Aorta (tissue), 5 donors: ENCODE data around the gene LMO7. TPM values are rescaled to one million over a fixed set of nuclear protein-coding genes. Genes with fewer than 3 reads are reported as not detected.

ENCODE experiments used
- ATAC-seq: fragments of 200-7000 bp; cut with Tn5 transposase; one replicate; pipeline ENCODE4 v1.9.1; 2022; ENCODE audit warnings: moderate library complexity; ENCODE audit not compliant: low FRiP score
- DNase-seq, 2 donors: peaks; one replicate each; pipeline ENCODE4 v3.0.0-alpha.2; 2020
- H3K27ac ChIP-seq, 2 donors: one replicate each; pipeline ENCODE4 v1.5.1; 2013; ENCODE audit warnings: low read length in 2 of 2, mild to moderate bottlenecking in 2 of 2, moderate library complexity in 2 of 2, control low read depth in 1 of 2, inconsistent platforms in 1 of 2, low read depth in 1 of 2
- H3K27me3 ChIP-seq, 2 donors: one replicate each; pipeline ENCODE4 v1.6.1; 2013; ENCODE audit warnings: control low read depth in 1 of 2, low read length in 1 of 2, mild to moderate bottlenecking in 1 of 2, moderate library complexity in 1 of 2; ENCODE audit not compliant: insufficient read depth in 2 of 2, control insufficient read depth in 1 of 2
- H3K36me3 ChIP-seq, 2 donors: one replicate each; pipeline ENCODE4 v1.6.1; 2013; ENCODE audit warnings: control low read depth in 1 of 2, low read length in 1 of 2, mild to moderate bottlenecking in 1 of 2; ENCODE audit not compliant: insufficient read depth in 2 of 2, control insufficient read depth in 1 of 2
- H3K4me1 ChIP-seq, 2 donors: one replicate each; pipeline ENCODE4 v1.6.1; 2013; ENCODE audit warnings: low read length in 2 of 2, control low read depth in 1 of 2, mild to moderate bottlenecking in 1 of 2, moderate library complexity in 1 of 2; ENCODE audit not compliant: insufficient read depth in 2 of 2, control insufficient read depth in 1 of 2
- H3K4me3 ChIP-seq, 2 donors: one replicate each; pipeline ENCODE4 v1.5.1; 2013; ENCODE audit warnings: low read length in 2 of 2, control low read depth in 1 of 2, mild to moderate bottlenecking in 1 of 2
- H3K9me3 ChIP-seq: one replicate; pipeline ENCODE4 v1.6.1; 2013; ENCODE audit warnings: mild to moderate bottlenecking, low read length; ENCODE audit not compliant: control insufficient read depth
- WGBS, 2 donors: extraction: QIAGEN DNeasy Blood & Tissue Kit; methylation state at CpG; one replicate each; pipeline ENCODE4 v1.1.7; 2013; 5-methylcytosine and 5-hydroxymethylcytosine counted together
- intact Hi-C, 2 donors: fragments of 100-400 bp; cut with DNase I; formaldehyde crosslinking; loops; one replicate each; pipeline versions ENCODE4 v1.14.2 to v1.15.0; 2022
- polyA plus RNA-seq, 2 donors: library from polyadenylated mRNA; stranded (reverse); fragments of 200-250 nt; gene quantifications; one replicate each; pipeline ENCODE4 v1.2.3, GENCODE V29; 2013
- total RNA-seq, 2 donors: library from RNA; stranded (reverse); fragmentation: NEBNext Ultra II Directional; extraction: Animal tissue kit (Norgen Biotek cat#: 25700); gene quantifications; one replicate each; pipeline ENCODE4 v1.2.1, GENCODE V29; 2021
- donor health status: healthy with polysubstance abuse.
- donor health status: Bipolar disorder and iron deficiency.
- donor health status: DM: no; HTN: no; CAD: no.
- donor health status: DM: no; HTN: no; CAD: no.
- donor health status: DM: yes; HTN: yes; CAD: no.

LMO7 gene
- total and polyA plus RNA-seq, 4 donors = 31.7 to 76.8 (median 55.9) TPM

DNA sequence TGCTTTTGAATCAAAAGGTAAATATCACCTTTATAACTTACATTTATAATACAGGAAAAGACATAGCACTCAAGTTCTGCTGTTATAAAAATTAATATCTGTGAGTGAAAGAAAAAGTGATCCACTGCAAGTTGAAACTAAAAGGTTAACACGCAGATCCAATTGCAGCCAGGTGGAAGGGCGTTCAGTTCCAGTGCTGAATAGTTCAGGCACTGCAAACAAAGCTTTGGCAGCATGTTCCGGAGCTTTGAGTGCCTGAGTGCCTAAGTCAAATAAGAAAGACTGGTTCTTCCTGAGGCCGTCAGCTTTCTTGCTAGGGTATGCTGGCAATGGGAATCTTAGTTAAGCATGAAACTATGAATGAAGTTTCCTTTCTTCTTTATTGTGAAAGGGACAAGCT lies 200.3 kb downstream of the LMO7 start:
- no peak overlapping the region for H3K27ac ChIP-seq
- intact Hi-C loops = no loop called here
- no peaks in the 10 kb centered on the region for H3K4me1 ChIP-seq
- no peak overlapping the region for H3K4me3 ChIP-seq
- H3K36me3 ChIP-seq = peaks cover under 1 to 6% of the 10 kb centered on the region in 2 donors
- H3K9me3 ChIP-seq = no peaks in the 10 kb centered on the region
- WGBS, 2 donors = 62 to 80% methylated on average over 4 of the region's 4 CpGs
- DNase-seq (no peak), ATAC-seq (no peak)
- H3K27me3 ChIP-seq = no peaks in the 10 kb centered on the region

DNA sequence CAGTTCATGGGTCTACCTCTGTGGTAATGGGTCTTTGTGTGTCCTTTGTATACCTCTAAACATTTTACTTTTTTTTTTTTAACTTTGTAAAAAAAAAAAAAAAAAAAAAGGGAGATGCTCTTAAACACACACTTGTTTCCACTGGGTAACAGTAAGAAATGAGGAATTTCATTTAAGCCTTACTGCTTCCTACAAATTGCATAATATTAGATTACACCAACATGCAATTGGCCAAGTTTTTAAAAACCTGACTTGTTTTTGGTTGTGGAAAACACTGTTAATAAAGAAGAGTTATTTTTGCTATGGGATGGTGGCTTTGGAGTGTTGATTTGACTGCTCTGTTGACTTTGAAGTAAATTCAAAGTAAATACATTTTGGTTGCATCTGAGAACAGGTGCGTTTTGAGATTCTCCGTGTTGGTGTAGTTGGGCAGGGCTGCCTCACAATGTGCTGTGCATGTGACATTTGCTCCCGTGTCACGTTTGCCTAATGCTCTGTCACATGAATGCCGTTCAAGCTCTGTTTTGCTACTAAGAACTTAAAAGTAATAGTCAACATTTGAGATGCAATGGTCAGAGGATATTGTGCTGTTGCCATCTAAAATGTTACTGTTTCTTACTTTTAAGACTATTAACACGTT lies 202.4 kb downstream of the LMO7 start:
- DNase-seq (no peak), ATAC-seq (no peak)
- H3K4me1 ChIP-seq = no peaks in the 10 kb centered on the region
- no peaks in the 10 kb centered on the region for H3K27me3 ChIP-seq
- no peak overlapping the region for H3K27ac ChIP-seq
- whole genome bisulfite sequencing, 2 donors = 70 to 78% methylated on average over 6 of the region's 6 CpGs
- H3K9me3 ChIP-seq = no peaks in the 10 kb centered on the region
- intact Hi-C loops = no loop called here
- H3K4me3 ChIP-seq = no peak overlapping the region
- peaks cover 8 to 12% of the 10 kb centered on the region in 2 donors for H3K36me3 ChIP-seq

DNA sequence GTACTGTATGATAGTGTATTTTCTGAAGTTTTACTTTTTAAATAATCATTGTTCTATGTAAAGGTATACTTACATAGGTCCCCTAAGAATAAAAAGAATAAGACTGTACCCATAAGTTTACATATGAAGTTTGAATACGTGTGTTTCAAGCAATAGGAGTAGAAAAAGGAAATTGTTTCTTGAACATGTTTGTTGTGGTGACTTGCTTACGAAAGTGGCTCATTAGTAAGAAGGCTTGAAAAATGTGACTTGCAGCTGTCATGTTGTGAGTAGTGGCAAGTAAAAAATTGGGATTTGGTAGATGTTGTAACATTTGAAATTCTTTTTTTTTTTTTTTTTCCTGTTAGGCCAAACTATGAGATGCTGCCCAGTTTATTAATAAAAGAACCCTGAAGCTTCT lies 203.3 kb downstream of the LMO7 start:
- DNase-seq = no peak
- H3K27ac ChIP-seq = no peak overlapping the region
- H3K4me3 ChIP-seq = no peak overlapping the region
- no peaks in the 10 kb centered on the region for H3K4me1 ChIP-seq
- H3K27me3 ChIP-seq = no peaks in the 10 kb centered on the region
- intact Hi-C loops = no loop called here
- no peak for ATAC-seq
- 87 to 89% methylated on average over 2 of the region's 2 CpGs for WGBS, 2 donors
- peaks cover 8 to 12% of the 10 kb centered on the region in 2 donors for H3K36me3 ChIP-seq
- H3K9me3 ChIP-seq = no peaks in the 10 kb centered on the region

DNA sequence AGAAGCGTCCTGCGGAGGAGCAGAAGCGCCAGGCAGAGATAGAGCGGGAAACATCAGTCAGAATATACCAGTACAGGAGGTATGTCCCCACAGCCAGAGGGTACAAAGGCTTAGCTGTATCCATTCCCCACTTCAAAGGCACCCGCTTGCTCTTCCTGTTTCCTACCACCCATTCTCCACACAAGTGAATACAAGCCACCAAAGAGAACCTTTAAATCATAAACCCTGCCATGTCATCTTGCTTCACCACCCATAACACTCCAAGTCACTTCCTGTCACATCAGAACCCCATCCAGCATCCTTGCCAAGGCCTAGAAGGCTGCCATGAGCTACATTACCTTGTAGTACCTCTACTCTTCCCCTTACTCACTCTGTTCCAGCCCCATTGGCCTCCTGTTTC lies 205.8 kb downstream of the LMO7 start:
- ATAC-seq = no peak
- intact Hi-C loops = no loop called here

DNA sequence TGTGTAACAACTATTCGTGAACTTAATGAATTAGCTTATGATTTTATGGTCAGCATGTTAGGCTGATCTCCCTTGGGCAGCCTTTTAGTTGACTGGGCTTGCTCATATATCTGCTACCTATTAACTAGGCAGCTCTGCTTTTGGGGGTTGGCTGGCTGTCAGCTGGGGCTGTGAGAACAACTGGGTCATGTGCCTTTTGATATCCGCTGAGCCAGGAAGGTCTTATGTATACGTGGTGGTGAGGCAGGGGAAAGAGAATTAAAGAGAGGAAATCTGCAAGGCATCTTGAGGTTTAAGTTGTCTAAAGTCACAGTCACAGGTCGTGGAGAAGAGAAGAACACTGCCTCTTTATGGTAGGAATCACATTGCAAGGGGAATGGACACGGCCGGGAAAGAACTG lies 206.9 kb downstream of the LMO7 start:
- peaks cover 8 to 12% of the 10 kb centered on the region in 2 donors for H3K36me3 ChIP-seq
- ATAC-seq (no peak), DNase-seq (no peak)
- 88 to 90% methylated on average over 6 of the region's 6 CpGs for WGBS, 2 donors
- H3K4me3 ChIP-seq = no peak overlapping the region
- H3K9me3 ChIP-seq = no peaks in the 10 kb centered on the region
- intact Hi-C loops = no loop called here
- no peaks in the 10 kb centered on the region for H3K4me1 ChIP-seq
- H3K27me3 ChIP-seq = no peaks in the 10 kb centered on the region
- H3K27ac ChIP-seq = no peak overlapping the region

More for the DNA sequence above, 205.8 kb downstream of the LMO7 start:
- no peaks in the 10 kb centered on the region for H3K4me1 ChIP-seq
- no peak overlapping the region for H3K27ac ChIP-seq
- peaks cover 8 to 12% of the 10 kb centered on the region in 2 donors for H3K36me3 ChIP-seq
- no peak overlapping the region for H3K4me3 ChIP-seq
- 96 to 99% methylated on average over 5 of the region's 5 CpGs for WGBS, 2 donors
- no peaks in the 10 kb centered on the region for H3K27me3 ChIP-seq
- DNase-seq = no peak
- H3K9me3 ChIP-seq = no peaks in the 10 kb centered on the region

DNA sequence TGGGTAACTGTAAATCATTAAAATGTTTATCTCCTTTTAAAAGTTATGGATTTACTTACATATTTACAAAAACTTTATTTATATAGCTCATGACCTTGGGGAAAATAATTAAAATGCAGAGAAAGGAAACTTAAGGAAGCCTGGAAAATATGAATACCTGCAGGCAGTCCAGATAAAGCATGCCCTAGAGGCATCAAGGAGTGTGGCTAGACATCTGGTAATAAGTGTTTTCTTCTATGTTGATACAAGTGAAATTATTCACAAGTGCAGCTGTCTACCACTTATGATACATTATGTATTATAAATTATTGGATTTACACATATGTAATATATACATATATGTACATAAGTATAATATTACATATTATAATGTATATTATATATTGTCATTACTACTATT lies 207.9 kb downstream of the LMO7 start:
- intact Hi-C loops = no loop called here
- Histone ChIP-seq H3K36me3 (peaks cover 8 to 13% of the 10 kb centered on the region in 2 donors), H3K27ac (no peak overlapping the region), H3K4me3 (no peak overlapping the region), H3K4me1 (no peaks in the 10 kb centered on the region), H3K9me3 (no peaks in the 10 kb centered on the region), H3K27me3 (no peaks in the 10 kb centered on the region)
- no peak for ATAC-seq
- DNase-seq = no peak

DNA sequence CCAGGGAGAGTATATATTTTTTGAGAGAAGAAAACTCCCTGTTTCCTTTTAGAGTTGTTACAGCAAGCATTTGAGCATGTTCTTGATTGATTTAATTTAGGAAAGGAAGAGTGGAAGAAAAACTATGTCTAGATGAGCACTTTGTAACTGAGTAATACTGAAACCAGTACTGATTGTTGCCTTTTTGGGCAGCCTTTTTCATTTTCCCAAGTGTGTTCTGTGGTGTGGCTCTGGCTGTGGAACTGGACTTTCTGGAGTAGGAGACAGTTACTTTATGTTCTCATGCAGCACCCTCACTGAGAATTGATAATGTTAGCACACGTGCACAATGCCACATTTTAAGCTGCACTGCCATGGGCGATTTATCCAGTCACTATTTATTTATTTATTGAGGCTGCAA lies 211.5 kb downstream of the LMO7 start:
- Histone ChIP-seq H3K4me3 (no peak overlapping the region), H3K27me3 (no peaks in the 10 kb centered on the region), H3K4me1 (no peaks in the 10 kb centered on the region), H3K9me3 (no peaks in the 10 kb centered on the region), H3K27ac (no peak overlapping the region), H3K36me3 (peaks cover 0 to 9% of the 10 kb centered on the region in 2 donors)
- WGBS, 2 donors = 94 to 95% methylated on average over 2 of the region's 2 CpGs
- ATAC-seq (no peak), DNase-seq (no peak)
- intact Hi-C loops = no loop called here

DNA sequence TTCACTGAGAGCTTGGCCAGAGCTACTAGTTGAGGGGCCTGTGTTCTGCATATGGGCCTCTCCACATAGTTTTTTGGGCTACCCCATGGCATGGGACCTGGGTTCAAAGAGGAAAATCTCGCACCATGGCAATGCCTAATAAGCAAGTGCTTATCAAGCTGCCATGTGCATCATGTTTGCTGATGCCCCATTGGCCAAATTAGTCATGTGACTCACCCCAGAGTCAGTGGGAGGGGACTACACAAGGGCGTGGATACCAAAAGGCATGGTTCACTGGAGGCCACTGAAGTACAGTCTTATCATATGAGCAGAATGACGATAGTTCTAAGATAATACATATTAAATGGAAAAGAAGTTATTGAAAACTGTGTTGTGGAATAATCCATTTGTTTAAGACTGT lies 214.8 kb downstream of the LMO7 start:
- 92 to 94% methylated on average over 3 of the region's 3 CpGs for WGBS, 2 donors
- no peak for DNase-seq
- H3K27me3 ChIP-seq = no peaks in the 10 kb centered on the region
- no peak for ATAC-seq
- H3K9me3 ChIP-seq = no peaks in the 10 kb centered on the region
- no peaks in the 10 kb centered on the region for H3K4me1 ChIP-seq
- H3K4me3 ChIP-seq = no peak overlapping the region
- H3K36me3 ChIP-seq = peaks cover 6 to 11% of the 10 kb centered on the region in 2 donors
- intact Hi-C loops = loop anchor here in 1 of 2 donors (10.0 kb wide), 1 partner anchor 156 kb away; no protein-coding TSS in a partner anchor
- no peak overlapping the region for H3K27ac ChIP-seq

DNA sequence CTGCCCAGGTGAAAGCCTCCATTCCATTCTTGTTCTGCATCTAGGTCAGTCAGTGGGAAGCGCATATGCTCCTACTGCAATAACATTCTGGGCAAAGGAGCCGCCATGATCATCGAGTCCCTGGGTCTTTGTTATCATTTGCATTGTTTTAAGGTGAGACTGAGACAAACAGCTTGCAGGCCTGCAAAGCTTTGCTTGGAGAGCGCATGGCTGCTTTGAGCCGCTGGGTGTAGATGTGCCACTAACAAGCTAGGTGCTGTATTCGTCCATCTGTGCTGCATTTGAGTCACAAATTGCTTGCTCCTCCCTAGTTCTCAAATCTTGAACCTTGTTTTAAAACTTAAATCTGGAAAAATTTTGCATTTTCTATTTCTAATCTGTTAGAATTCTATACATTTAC lies 219.1 kb downstream of the LMO7 start:
- H3K4me3 ChIP-seq = no peak overlapping the region
- no peaks in the 10 kb centered on the region for H3K27me3 ChIP-seq
- 88 to 92% methylated on average over 6 of the region's 6 CpGs for WGBS, 2 donors
- no peak for DNase-seq
- H3K36me3 ChIP-seq = peaks cover 6 to 12% of the 10 kb centered on the region in 2 donors
- no peaks in the 10 kb centered on the region for H3K4me1 ChIP-seq
- H3K9me3 ChIP-seq = no peaks in the 10 kb centered on the region
- no peak overlapping the region for H3K27ac ChIP-seq
- intact Hi-C loops = loop anchor here in 1 of 2 donors (10.0 kb wide), 1 partner anchor 160 kb away; no protein-coding TSS in a partner anchor
- no peak for ATAC-seq
